ENCODE data around the gene PODN.

The PODN gene

GRCh38 chr1:53071915-53072314 lies 9.9 kb downstream of the PODN start:
- Histone ChIP-seq H3K4me3 (ENCODE audit: low read length) (no peak overlapping the region), H3K36me3 (ENCODE audit: insufficient read depth, low read length) (no peaks in the 10 kb centered on the region), H3K27me3 (ENCODE audit: insufficient read depth, low read length) (peaks cover 17% of the 10 kb centered on the region), H3K4me1 (ENCODE audit: insufficient read depth, low read length) (peaks cover 2% of the 10 kb centered on the region), H2AFZ (ENCODE audit: low read depth, low read length) (no peak overlapping the region), H3K9me3 (ENCODE audit: low read length) (no peaks in the 10 kb centered on the region)

- Histone ChIP-seq H3K9me3 (ENCODE audit: low read length) (no peaks in the 10 kb centered on the region), H3K4me1 (ENCODE audit: insufficient read depth, low read length) (peaks cover 2% of the 10 kb centered on the region), H3K4me3 (ENCODE audit: low read length) (no peak overlapping the region), H2AFZ (ENCODE audit: low read depth, low read length) (no peak overlapping the region), H3K27me3 (ENCODE audit: insufficient read depth, low read length) (peaks cover 8% of the 10 kb centered on the region), H3K36me3 (ENCODE audit: insufficient read depth, low read length) (no peaks in the 10 kb centered on the region)
Observed at GRCh38 chr1:53073287-53073686, 11.3 kb downstream of the PODN start.

- peaks cover 2% of the 10 kb centered on the region for H3K4me1 ChIP-seq (ENCODE audit: insufficient read depth, low read length)
- peaks cover 5% of the 10 kb centered on the region for H3K27me3 ChIP-seq (ENCODE audit: insufficient read depth, low read length)
- no peak overlapping the region for H3K4me3 ChIP-seq (ENCODE audit: low read length)
- H3K9me3 ChIP-seq (ENCODE audit: low read length): no peaks in the 10 kb centered on the region
- no peak overlapping the region for H2AFZ ChIP-seq (ENCODE audit: low read depth, low read length)
- no peaks in the 10 kb centered on the region for H3K36me3 ChIP-seq (ENCODE audit: insufficient read depth, low read length)
Observed at GRCh38 chr1:53073868-53074311, 11.9 kb downstream of the PODN start.

- no peaks in the 10 kb centered on the region for H3K36me3 ChIP-seq (ENCODE audit: insufficient read depth, low read length)
- peaks cover under 1% of the 10 kb centered on the region for H3K27me3 ChIP-seq (ENCODE audit: insufficient read depth, low read length)
- H3K4me1 ChIP-seq (ENCODE audit: insufficient read depth, low read length): peaks cover 2% of the 10 kb centered on the region
- H2AFZ ChIP-seq (ENCODE audit: low read depth, low read length): no peak overlapping the region
- H3K9me3 ChIP-seq (ENCODE audit: low read length): no peaks in the 10 kb centered on the region
- no peak overlapping the region for H3K4me3 ChIP-seq (ENCODE audit: low read length)
Observed at GRCh38 chr1:53074313-53075154, 12.5 kb downstream of the PODN start.

GRCh38 chr1:53075206-53075605 lies 13.2 kb downstream of the PODN start:
- H3K4me1 ChIP-seq (ENCODE audit: insufficient read depth, low read length): peaks cover 2% of the 10 kb centered on the region
- H3K9me3 ChIP-seq (ENCODE audit: low read length): no peaks in the 10 kb centered on the region
- H3K4me3 ChIP-seq (ENCODE audit: low read length): no peak overlapping the region
- no peaks in the 10 kb centered on the region for H3K36me3 ChIP-seq (ENCODE audit: insufficient read depth, low read length)
- H2AFZ ChIP-seq (ENCODE audit: low read depth, low read length): no peak overlapping the region
- no peaks in the 10 kb centered on the region for H3K27me3 ChIP-seq (ENCODE audit: insufficient read depth, low read length)

GRCh38 chr1:53075761-53076163 lies 13.7 kb downstream of the PODN start:
- no peaks in the 10 kb centered on the region for H3K36me3 ChIP-seq (ENCODE audit: insufficient read depth, low read length)
- H3K4me3 ChIP-seq (ENCODE audit: low read length): no peak overlapping the region
- no peak overlapping the region for H2AFZ ChIP-seq (ENCODE audit: low read depth, low read length)
- peaks cover under 1% of the 10 kb centered on the region for H3K27me3 ChIP-seq (ENCODE audit: insufficient read depth, low read length)
- no peaks in the 10 kb centered on the region for H3K9me3 ChIP-seq (ENCODE audit: low read length)
- peaks cover 2% of the 10 kb centered on the region for H3K4me1 ChIP-seq (ENCODE audit: insufficient read depth, low read length)

GRCh38 chr1:53076165-53076564 lies 14.2 kb downstream of the PODN start:
- H3K4me1 ChIP-seq (ENCODE audit: insufficient read depth, low read length): peaks cover 2% of the 10 kb centered on the region
- H3K36me3 ChIP-seq (ENCODE audit: insufficient read depth, low read length): no peaks in the 10 kb centered on the region
- no peak overlapping the region for H3K4me3 ChIP-seq (ENCODE audit: low read length)
- no peak overlapping the region for H2AFZ ChIP-seq (ENCODE audit: low read depth, low read length)
- peaks cover 3% of the 10 kb centered on the region for H3K27me3 ChIP-seq (ENCODE audit: insufficient read depth, low read length)
- H3K9me3 ChIP-seq (ENCODE audit: low read length): no peaks in the 10 kb centered on the region

GRCh38 chr1:53076721-53077598 lies 14.9 kb downstream of the PODN start:
- Histone ChIP-seq H3K4me1 (ENCODE audit: insufficient read depth, low read length) (peaks cover 2% of the 10 kb centered on the region), H3K4me3 (ENCODE audit: low read length) (no peak overlapping the region), H3K36me3 (ENCODE audit: insufficient read depth, low read length) (no peaks in the 10 kb centered on the region), H3K27me3 (ENCODE audit: insufficient read depth, low read length) (peaks cover 9% of the 10 kb centered on the region), H2AFZ (ENCODE audit: low read depth, low read length) (no peak overlapping the region), H3K9me3 (ENCODE audit: low read length) (no peaks in the 10 kb centered on the region)

- no peak overlapping the region for H2AFZ ChIP-seq (ENCODE audit: low read depth, low read length)
- peaks cover 2% of the 10 kb centered on the region for H3K4me1 ChIP-seq (ENCODE audit: insufficient read depth, low read length)
- peaks cover 12% of the 10 kb centered on the region for H3K27me3 ChIP-seq (ENCODE audit: insufficient read depth, low read length)
- H3K4me3 ChIP-seq (ENCODE audit: low read length): no peak overlapping the region
- H3K36me3 ChIP-seq (ENCODE audit: insufficient read depth, low read length): no peaks in the 10 kb centered on the region
- H3K9me3 ChIP-seq (ENCODE audit: low read length): no peaks in the 10 kb centered on the region
Observed at GRCh38 chr1:53077599-53077965, 15.6 kb downstream of the PODN start.

- Histone ChIP-seq H3K4me3 (ENCODE audit: low read length) (no peak overlapping the region), H3K4me1 (ENCODE audit: insufficient read depth, low read length) (peaks cover 2% of the 10 kb centered on the region), H2AFZ (ENCODE audit: low read depth, low read length) (no peak overlapping the region), H3K9me3 (ENCODE audit: low read length) (no peaks in the 10 kb centered on the region), H3K36me3 (ENCODE audit: insufficient read depth, low read length) (no peaks in the 10 kb centered on the region), H3K27me3 (ENCODE audit: insufficient read depth, low read length) (peaks cover 18% of the 10 kb centered on the region)
Observed at GRCh38 chr1:53078333-53079101, 16.5 kb downstream of the PODN start.

- Histone ChIP-seq H3K27me3 (ENCODE audit: insufficient read depth, low read length) (peaks cover 18% of the 10 kb centered on the region), H3K4me3 (ENCODE audit: low read length) (no peak overlapping the region), H3K36me3 (ENCODE audit: insufficient read depth, low read length) (no peaks in the 10 kb centered on the region), H2AFZ (ENCODE audit: low read depth, low read length) (no peak overlapping the region), H3K4me1 (ENCODE audit: insufficient read depth, low read length) (peaks cover 2% of the 10 kb centered on the region), H3K9me3 (ENCODE audit: low read length) (no peaks in the 10 kb centered on the region)
Observed at GRCh38 chr1:53079251-53079650, 17.2 kb downstream of the PODN start.

- H2AFZ ChIP-seq (ENCODE audit: low read depth, low read length): no peak overlapping the region
- no peak overlapping the region for H3K4me3 ChIP-seq (ENCODE audit: low read length)
- H3K4me1 ChIP-seq (ENCODE audit: insufficient read depth, low read length): peaks cover 2% of the 10 kb centered on the region
- no peaks in the 10 kb centered on the region for H3K36me3 ChIP-seq (ENCODE audit: insufficient read depth, low read length)
- peaks cover 18% of the 10 kb centered on the region for H3K27me3 ChIP-seq (ENCODE audit: insufficient read depth, low read length)
- no peaks in the 10 kb centered on the region for H3K9me3 ChIP-seq (ENCODE audit: low read length)
Observed at GRCh38 chr1:53080041-53080440, 18.0 kb downstream of the PODN start.

- Histone ChIP-seq H2AFZ (ENCODE audit: low read depth, low read length) (no peak overlapping the region), H3K4me1 (ENCODE audit: insufficient read depth, low read length) (peaks cover 2% of the 10 kb centered on the region), H3K27me3 (ENCODE audit: insufficient read depth, low read length) (peaks cover 18% of the 10 kb centered on the region), H3K36me3 (ENCODE audit: insufficient read depth, low read length) (no peaks in the 10 kb centered on the region), H3K4me3 (ENCODE audit: low read length) (no peak overlapping the region), H3K9me3 (ENCODE audit: low read length) (no peaks in the 10 kb centered on the region)
Observed at GRCh38 chr1:53080769-53081168, 18.8 kb downstream of the PODN start.
